ENCODE data around the gene CYLC2. TPM values are rescaled to one million over a fixed set of nuclear protein-coding genes. Genes with fewer than 3 reads are reported as not detected.

Gene CYLC2, protein sequence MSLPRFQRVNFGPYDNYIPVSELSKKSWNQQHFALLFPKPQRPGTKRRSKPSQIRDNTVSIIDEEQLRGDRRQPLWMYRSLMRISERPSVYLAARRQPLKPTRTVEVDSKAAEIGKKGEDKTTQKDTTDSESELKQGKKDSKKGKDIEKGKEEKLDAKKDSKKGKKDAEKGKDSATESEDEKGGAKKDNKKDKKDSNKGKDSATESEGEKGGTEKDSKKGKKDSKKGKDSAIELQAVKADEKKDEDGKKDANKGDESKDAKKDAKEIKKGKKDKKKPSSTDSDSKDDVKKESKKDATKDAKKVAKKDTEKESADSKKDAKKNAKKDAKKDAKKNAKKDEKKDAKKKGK
- total RNA-seq = not detected in 2 replicates

DNA sequence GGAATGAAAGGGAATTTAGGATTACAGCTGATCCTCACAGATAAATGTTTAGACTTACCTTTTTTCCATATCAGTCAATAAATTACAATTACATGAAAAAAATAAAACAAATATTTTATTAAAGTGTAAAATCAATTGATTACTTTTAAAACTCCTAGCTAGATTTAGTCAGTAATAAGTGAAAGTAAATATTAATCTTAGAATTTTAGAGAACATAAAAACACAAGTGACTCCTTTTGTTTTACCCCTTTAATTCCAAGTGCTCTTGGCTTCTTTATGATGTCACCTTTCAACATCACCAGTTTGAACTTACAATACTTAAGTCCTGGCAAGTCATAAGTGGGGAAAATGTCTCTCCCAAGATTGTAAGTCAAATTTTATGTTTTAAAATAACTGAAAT is at the start of gene CYLC2:
CYLC2 (plus strand) TSS at position 301 of the 400 bp plus-strand sequence; CDS start at position 349, 48 bp downstream.

All from bladder microvascular endothelial cell (primary cell).